ENCODE measurements around the gene CLDN9. TPM values are rescaled to one million over a fixed set of nuclear protein-coding genes. Genes with fewer than 3 reads are reported as not detected.

CLDN9 gene
- total RNA-seq, 2 experiments from 2014 or later, result not detected

- peaks cover 12% of the 10 kb centered on the region for H3K4me1 Mint-ChIP-seq (ENCODE audit: low read depth)
- H3K27ac Mint-ChIP-seq, result no peak overlapping the region
- DNase-seq (no peak), ATAC-seq (ENCODE audit: poor library complexity) (no peak)
- no peaks in the 10 kb centered on the region for H3K9me3 Mint-ChIP-seq
- POLR2A ChIA-PET, result interaction anchor here (0.6 to 1.1 kb wide), 3 partner anchors 11 to 130 kb away, joined by 3 to 5 read pairs (median 4); no protein-coding TSS in a partner anchor
- CTCF ChIA-PET, result interaction anchor here (0.6 to 4.1 kb wide), 4 partner anchors 9 to 87 kb away, joined by 3 to 19 read pairs (median 5); no protein-coding TSS in a partner anchor
- H3K9me3 ChIP-seq (ENCODE audit: control insufficient read depth in 1 of 2, insufficient read depth in 1 of 2, low read length in 2 of 2), result peaks cover 0 to 14% of the 10 kb centered on the region in 2 experiments
- H3K36me3 ChIP-seq (ENCODE audit: insufficient read depth, low read length), result no peaks in the 10 kb centered on the region
- no peak overlapping the region for H3K27ac ChIP-seq (ENCODE audit: low read depth in 1 of 2, low read length in 2 of 2)
- intact Hi-C loops (cut with DNase I, micrococcal nuclease), result no loop called here
- TF ChIP-seq CTCF (IDR thresholded peaks at IDR 0.05), result no peak
- peaks cover 79% of the 10 kb centered on the region for H3K27me3 Mint-ChIP-seq
- no peak overlapping the region for H3K4me3 Mint-ChIP-seq
- H3K36me3 Mint-ChIP-seq (ENCODE audit: low read depth), result no peaks in the 10 kb centered on the region
- H3K4me1 ChIP-seq (ENCODE audit: insufficient read depth, low read length), result peaks cover 29% of the 10 kb centered on the region
- H3K4me3 ChIP-seq (ENCODE audit: low read length), result no peak overlapping the region
- H3K27me3 ChIP-seq (ENCODE audit: control insufficient read depth in 1 of 2, insufficient read depth in 2 of 2, low read length in 2 of 2), result peaks cover 73 to 76% of the 10 kb centered on the region in 2 experiments
Observed at GRCh38 chr16:3042376-3042775, 29.7 kb downstream of the CLDN9 start.

- Mint-ChIP-seq H3K36me3 (ENCODE audit: low read depth) (no peaks in the 10 kb centered on the region), H3K27ac (no peak overlapping the region), H3K9me3 (no peaks in the 10 kb centered on the region), H3K27me3 (peaks cover 60% of the 10 kb centered on the region), H3K4me3 (peak overlapping the region; percentile 82), H3K4me1 (ENCODE audit: low read depth) (peaks cover 23% of the 10 kb centered on the region)
- ATAC-seq (ENCODE audit: poor library complexity) (no peak), DNase-seq (no peak)
- POLR2A ChIA-PET, result interaction anchor here (0.7 to 1.6 kb wide), 4 partner anchors 10 to 13 kb away, joined by 3 to 10 read pairs (median 4); no protein-coding TSS in a partner anchor
- Histone ChIP-seq H3K9me3 (ENCODE audit: control insufficient read depth in 1 of 2, insufficient read depth in 1 of 2, low read length in 2 of 2) (peaks cover 0 to 6% of the 10 kb centered on the region in 2 experiments), H3K36me3 (ENCODE audit: insufficient read depth, low read length) (no peaks in the 10 kb centered on the region), H3K27ac (ENCODE audit: low read depth in 1 of 2, low read length in 2 of 2) (no peak overlapping the region), H3K27me3 (ENCODE audit: control insufficient read depth in 1 of 2, insufficient read depth in 2 of 2, low read length in 2 of 2) (peaks cover 54 to 59% of the 10 kb centered on the region in 2 experiments), H3K4me1 (ENCODE audit: insufficient read depth, low read length) (peaks cover 30% of the 10 kb centered on the region), H3K4me3 (ENCODE audit: low read length) (no peak overlapping the region)
- intact Hi-C loops (cut with DNase I, micrococcal nuclease), result no loop called here
- no peak for TF ChIP-seq CTCF (IDR thresholded peaks at IDR 0.05)
- CTCF ChIA-PET, result interaction anchor here (1.8 to 4.1 kb wide), 3 partner anchors 13 to 41 kb away, joined by 4 to 19 read pairs (median 8); no protein-coding TSS in a partner anchor
Observed at GRCh38 chr16:3044708-3045107, 32.0 kb downstream of the CLDN9 start.

GRCh38 chr16:3045758-3046640, 33.3 kb downstream of the CLDN9 start, which contains the start of gene MMP25:
MMP25 (plus strand) TSS chr16:3046561; CDS start chr16:3046918, 357 bp downstream.
- TF ChIP-seq CTCF (IDR thresholded peaks at IDR 0.05), result no peak
- no peaks in the 10 kb centered on the region for H3K36me3 ChIP-seq (ENCODE audit: insufficient read depth, low read length)
- peak in 2 of 14 experiments; percentile 52 to 57 for DNase-seq

More at GRCh38 chr16:3045758-3046640, 33.3 kb downstream of the CLDN9 start, which contains the start of gene MMP25:
- intact Hi-C loops (cut with DNase I, micrococcal nuclease), result no loop called here
- H3K27me3 ChIP-seq (ENCODE audit: control insufficient read depth in 1 of 2, insufficient read depth in 2 of 2, low read length in 2 of 2), result peaks cover 48 to 51% of the 10 kb centered on the region in 2 experiments
- H3K4me1 ChIP-seq (ENCODE audit: insufficient read depth, low read length), result peaks cover 34% of the 10 kb centered on the region
- H3K27ac Mint-ChIP-seq, result no peak within 1 kb of the TSS
- H3K9me3 Mint-ChIP-seq, result no peaks in the 10 kb centered on the region
- H3K27me3 Mint-ChIP-seq, result peaks cover 51% of the 10 kb centered on the region
- H3K4me3 Mint-ChIP-seq, result peak within 1 kb of the TSS; percentile 79
- no peaks in the 10 kb centered on the region for H3K36me3 Mint-ChIP-seq (ENCODE audit: low read depth)
- ChIA-PET CTCF (interaction anchor here (0.8 to 4.1 kb wide), 4 partner anchors 12 to 42 kb away, joined by 3 to 19 read pairs (median 6); no protein-coding TSS in a partner anchor), POLR2A (interaction anchor here (1.0 to 1.7 kb wide), 6 partner anchors 9 to 89 kb away, joined by 3 to 10 read pairs (median 4); partner anchors contain the start of genes IL32 and ZNF213)
- peak within 1 kb of the TSS; percentile 44 for H3K4me3 ChIP-seq (ENCODE audit: low read length)
- H3K27ac ChIP-seq (ENCODE audit: low read depth in 1 of 2, low read length in 2 of 2), result no peak within 1 kb of the TSS
- H3K9me3 ChIP-seq (ENCODE audit: control insufficient read depth in 1 of 2, insufficient read depth in 1 of 2, low read length in 2 of 2), result peaks cover 0 to 6% of the 10 kb centered on the region in 2 experiments
- peaks cover 23% of the 10 kb centered on the region for H3K4me1 Mint-ChIP-seq (ENCODE audit: low read depth)
- ATAC-seq (ENCODE audit: poor library complexity), result peak; percentile 25

Measured in CD4-positive, alpha-beta T cell (primary cell).